ENCODE results near the gene CNIH3.

CNIH3 gene

DNA sequence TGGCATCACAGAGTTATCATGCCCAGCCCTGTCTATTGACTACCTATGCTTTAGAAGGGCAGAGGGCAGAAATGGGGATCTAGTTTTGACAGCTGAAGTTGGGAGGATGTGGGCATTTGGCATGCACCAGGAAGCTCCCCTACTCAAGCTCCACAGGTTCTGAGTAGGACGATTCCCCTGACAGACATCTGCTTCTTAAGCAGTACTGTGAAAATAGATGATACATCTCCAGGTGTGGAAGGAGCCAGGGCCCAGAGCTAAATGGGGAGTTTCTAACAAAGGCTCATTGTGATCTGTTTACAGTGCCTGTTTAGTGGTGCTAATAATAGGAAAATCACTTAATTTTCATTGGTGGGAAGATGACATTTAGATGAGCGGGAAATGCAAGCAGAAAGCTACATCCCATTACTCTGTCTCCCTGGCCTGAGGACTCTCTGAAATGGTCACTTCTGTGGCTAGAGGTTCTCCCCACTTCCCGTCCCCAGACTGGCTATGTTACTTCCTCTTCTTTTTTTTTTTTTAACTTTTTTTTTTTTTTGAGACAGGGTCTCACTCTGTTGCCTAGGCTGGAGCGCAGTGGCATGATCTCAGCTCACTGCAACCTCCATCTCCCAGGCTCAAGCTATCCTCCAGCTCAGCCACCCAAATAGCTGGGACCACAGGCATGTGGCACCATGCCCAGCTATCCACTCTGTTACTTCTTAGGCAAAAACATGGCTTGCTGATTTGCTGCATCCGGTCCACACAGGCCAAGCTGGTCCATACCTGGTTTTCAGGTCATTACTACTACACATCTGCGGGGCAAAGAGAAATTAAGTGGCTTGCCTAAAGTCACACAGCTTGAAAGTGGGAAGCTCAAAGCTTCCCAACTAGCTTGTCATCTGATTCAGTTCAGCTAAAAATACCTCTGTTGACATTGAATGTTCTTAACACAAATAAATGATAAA is 23.2 kb upstream of the CNIH3 start:
- peaks cover 5 to 8% of the 10 kb centered on the region in 2 donors for H3K4me1 Mint-ChIP-seq (ENCODE audit: low read depth in 2 of 2)
- H3K9me3 Mint-ChIP-seq, result no peaks in the 10 kb centered on the region
- H3K27me3 Mint-ChIP-seq, result peaks cover 0 to 5% of the 10 kb centered on the region in 2 donors
- H3K27ac Mint-ChIP-seq, result no peak overlapping the region
- DNase-seq (no peak), ATAC-seq (replicated peaks) (no peak)
- H3K36me3 Mint-ChIP-seq (ENCODE audit: insufficient read depth), result no peaks in the 10 kb centered on the region
- no peak overlapping the region for H3K4me3 Mint-ChIP-seq

DNA sequence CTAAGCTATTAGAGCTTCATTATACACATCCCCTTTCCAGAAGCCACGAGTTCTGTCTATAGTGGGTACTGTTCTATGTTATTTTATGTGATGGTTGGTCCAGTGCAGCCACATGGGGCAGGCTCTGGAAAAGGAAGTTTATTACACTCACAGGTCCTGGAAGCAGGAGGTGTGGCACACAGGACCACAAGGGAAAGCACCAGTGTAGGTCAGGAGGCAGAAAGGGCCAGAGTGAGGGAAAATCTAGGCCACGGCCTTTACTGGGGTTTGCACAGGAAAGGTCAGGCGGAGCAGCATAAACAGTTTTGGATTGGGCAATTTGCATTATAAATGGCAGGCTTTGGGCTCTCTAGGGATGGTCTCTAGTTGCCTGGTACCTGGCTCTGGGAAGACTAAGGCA is 21.8 kb upstream of the CNIH3 start:
- Mint-ChIP-seq H3K27ac (no peak overlapping the region), H3K4me1 (ENCODE audit: low read depth in 2 of 2) (peaks cover 5 to 8% of the 10 kb centered on the region in 2 donors), H3K4me3 (no peak overlapping the region), H3K9me3 (no peaks in the 10 kb centered on the region), H3K27me3 (peaks cover 0 to 8% of the 10 kb centered on the region in 2 donors), H3K36me3 (ENCODE audit: insufficient read depth) (no peaks in the 10 kb centered on the region)
- no peak for ATAC-seq (replicated peaks)
- DNase-seq, result no peak

DNA sequence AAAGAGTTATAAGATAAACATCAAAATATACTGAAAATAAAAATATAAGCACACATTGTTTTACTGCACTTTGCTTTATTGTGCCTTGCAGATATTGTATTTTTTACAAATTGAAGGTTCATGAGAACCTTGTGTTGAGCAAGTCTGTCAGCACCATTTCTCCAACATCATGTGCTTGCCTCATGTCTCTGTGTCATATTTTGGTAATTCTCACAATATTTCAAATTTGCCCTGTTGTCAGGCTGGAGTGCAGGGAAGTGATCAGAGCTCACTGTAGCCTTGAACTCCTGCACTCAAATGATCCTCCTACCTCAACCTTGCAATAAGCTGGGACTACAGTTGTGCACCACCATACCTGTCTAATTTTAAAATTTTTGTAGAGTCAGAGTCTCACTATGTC is 21.3 kb upstream of the CNIH3 start:
- ATAC-seq (replicated peaks) (no peak), DNase-seq (no peak)
- Mint-ChIP-seq H3K4me3 (no peak overlapping the region), H3K27ac (no peak overlapping the region), H3K36me3 (ENCODE audit: insufficient read depth) (no peaks in the 10 kb centered on the region), H3K4me1 (ENCODE audit: low read depth in 2 of 2) (peaks cover 5 to 8% of the 10 kb centered on the region in 2 donors), H3K9me3 (no peaks in the 10 kb centered on the region), H3K27me3 (peaks cover 0 to 8% of the 10 kb centered on the region in 2 donors)

DNA sequence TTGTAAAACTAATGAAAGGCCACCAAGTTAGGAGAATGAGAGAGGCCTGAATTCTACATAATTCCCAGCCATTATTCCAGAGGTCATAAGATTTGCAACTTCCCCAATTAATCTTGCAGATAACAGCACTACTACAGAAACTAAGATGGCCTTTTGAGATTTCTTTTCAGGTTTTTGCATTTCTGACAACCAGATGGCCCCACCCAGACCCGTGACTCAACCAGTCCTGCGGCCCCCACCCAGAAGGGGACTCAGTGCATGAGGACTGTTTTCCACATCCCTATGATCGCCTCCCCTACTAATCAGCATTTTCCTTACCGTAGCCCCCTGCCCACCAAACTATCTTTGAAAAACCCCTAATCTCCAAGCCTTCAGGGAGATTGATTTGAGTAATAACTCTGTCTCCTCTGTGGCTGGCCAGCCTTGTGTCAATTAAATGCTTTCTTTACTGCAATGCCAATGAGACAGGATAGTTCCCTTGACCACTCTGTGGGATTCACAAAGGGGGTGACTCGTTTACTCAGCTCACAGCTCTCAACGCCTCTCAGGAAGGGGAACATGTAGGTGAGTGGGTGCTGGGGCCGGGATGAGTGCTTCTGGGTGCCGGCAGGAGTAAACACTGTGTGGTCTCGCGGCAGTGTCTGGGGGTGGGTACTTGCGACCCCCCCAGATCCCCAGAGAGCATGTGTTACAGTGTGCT is 10.5 kb upstream of the CNIH3 start:
- Mint-ChIP-seq H3K36me3 (ENCODE audit: insufficient read depth) (no peaks in the 10 kb centered on the region), H3K4me1 (ENCODE audit: low read depth in 2 of 2) (no peaks in the 10 kb centered on the region), H3K27me3 (peaks cover 39 to 63% of the 10 kb centered on the region in 2 donors), H3K27ac (no peak overlapping the region), H3K9me3 (no peaks in the 10 kb centered on the region), H3K4me3 (no peak overlapping the region)
- DNase-seq (no peak), ATAC-seq (replicated peaks) (no peak)

DNA sequence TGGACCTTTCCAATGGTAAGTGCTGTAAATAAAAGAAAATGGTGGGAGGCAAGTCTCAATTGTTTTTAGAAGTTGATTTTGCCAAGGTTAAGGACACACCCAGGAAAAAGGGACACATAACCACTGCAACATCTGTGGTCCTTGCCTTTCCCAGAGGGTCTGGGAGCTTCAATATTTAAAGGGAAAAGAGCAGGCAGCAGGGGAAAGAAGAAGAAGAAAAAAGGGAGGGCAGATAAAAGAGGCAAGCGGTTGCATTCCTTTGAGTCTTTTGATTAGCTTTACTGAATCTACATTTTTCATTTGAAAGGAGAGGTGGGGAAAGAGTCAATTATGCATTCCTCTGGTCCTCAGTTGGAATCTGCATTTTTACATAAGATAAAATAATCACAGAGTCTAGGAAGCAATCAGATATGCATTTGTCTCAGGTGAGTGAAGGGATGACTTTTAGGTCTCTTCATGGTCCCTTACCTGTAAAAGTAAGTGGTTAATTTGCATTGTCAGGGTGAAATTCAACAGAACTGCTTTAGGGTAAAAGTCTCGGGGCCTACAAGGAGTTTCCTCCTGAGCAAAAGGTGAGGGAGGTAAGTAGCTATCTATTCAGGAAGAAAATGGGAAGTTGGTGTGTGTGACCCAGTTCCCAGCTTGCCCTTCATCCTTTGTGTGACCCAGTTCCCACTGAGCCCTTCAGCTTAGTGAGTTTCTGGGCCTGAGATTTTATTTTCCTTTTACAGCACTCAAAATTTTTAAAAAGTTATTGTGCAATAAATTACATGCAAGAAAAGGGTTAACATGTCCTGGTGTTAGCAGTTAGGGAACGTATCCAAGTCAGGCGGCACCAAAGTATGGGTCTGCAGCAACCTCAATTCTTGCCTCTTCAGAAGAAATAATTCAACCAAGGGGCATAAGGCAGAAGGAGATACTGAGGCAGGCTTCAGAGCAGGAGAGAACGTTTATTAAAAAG is 8.6 kb upstream of the CNIH3 start:
- Mint-ChIP-seq H3K27ac (no peak overlapping the region), H3K9me3 (no peaks in the 10 kb centered on the region), H3K4me1 (ENCODE audit: low read depth in 2 of 2) (no peaks in the 10 kb centered on the region), H3K36me3 (ENCODE audit: insufficient read depth) (no peaks in the 10 kb centered on the region), H3K27me3 (peaks cover 40 to 55% of the 10 kb centered on the region in 2 donors), H3K4me3 (no peak overlapping the region)
- ATAC-seq (replicated peaks) (no peak), DNase-seq (no peak)

DNA sequence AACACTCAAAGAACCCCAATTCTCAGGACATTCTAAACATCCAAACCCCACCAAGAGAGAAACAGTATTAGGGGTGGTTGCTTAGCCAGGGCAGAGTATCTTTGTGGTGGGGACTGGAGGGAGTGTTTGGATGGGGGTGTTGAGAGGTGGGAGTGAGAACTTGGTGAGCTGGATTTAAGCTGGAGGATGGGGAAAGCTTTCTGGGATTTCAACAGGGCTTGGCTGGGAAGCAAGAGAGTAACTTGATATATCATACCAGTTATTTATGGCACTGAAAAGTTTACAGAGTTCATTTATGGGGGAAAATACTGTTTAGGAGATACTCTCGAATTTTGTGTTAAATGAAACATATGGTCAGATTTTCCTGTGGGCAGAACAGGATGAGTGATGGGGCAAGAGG is 6.8 kb upstream of the CNIH3 start:
- H3K9me3 Mint-ChIP-seq, result no peaks in the 10 kb centered on the region
- no peaks in the 10 kb centered on the region for H3K36me3 Mint-ChIP-seq (ENCODE audit: insufficient read depth)
- peaks cover 37 to 47% of the 10 kb centered on the region in 2 donors for H3K27me3 Mint-ChIP-seq
- H3K27ac Mint-ChIP-seq, result no peak overlapping the region
- no peaks in the 10 kb centered on the region for H3K4me1 Mint-ChIP-seq (ENCODE audit: low read depth in 2 of 2)
- no peak overlapping the region for H3K4me3 Mint-ChIP-seq
- ATAC-seq (replicated peaks), result no peak
- no peak for DNase-seq

DNA sequence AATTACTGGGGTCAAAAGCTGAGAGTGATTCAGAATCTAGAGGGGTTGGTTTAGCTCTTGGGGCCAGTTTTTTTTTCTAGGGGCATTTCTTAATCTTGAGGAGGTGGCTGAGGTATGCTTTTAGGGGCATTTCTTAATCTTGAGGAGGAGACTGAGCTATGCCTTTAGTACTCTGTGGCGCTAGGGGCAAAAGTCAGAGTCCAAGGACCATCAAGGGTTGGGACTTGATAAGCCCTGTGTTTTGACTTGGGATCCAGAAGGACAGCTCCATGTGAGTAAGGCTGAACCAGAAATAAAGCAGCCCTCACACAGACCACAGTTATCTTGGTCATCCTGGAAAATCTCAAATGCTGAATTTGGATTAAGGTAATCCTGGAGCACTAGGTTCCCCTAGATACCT is 3.9 kb upstream of the CNIH3 start:
- no peak overlapping the region for H3K27ac Mint-ChIP-seq
- H3K36me3 Mint-ChIP-seq (ENCODE audit: insufficient read depth), result no peaks in the 10 kb centered on the region
- ATAC-seq (replicated peaks) (no peak), DNase-seq (no peak)
- peaks cover 13 to 15% of the 10 kb centered on the region in 2 donors for H3K4me1 Mint-ChIP-seq (ENCODE audit: low read depth in 2 of 2)
- no peak overlapping the region for H3K4me3 Mint-ChIP-seq
- H3K9me3 Mint-ChIP-seq, result no peaks in the 10 kb centered on the region
- peaks cover 38 to 46% of the 10 kb centered on the region in 2 donors for H3K27me3 Mint-ChIP-seq

DNA sequence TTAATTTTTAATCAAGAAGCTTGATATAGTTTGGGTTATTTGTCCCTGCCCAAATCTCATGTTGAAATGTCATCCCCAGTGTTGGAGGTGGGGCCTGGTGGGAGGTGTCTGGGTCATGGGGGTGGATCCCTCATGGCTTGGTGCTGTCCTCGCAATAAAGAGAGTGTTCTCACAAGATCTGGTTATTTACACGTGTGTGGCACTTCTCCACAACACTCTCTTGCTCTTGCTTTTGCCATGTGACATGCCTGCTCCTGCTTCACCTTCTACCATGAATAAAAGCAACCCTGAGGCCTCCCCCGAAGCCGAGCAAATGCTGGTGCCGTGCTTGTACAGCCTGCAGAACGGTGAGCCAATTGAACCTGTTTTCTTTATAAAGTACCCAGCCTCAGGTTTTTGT is 2.6 kb upstream of the CNIH3 start:
- Mint-ChIP-seq H3K27ac (no peak overlapping the region), H3K4me1 (ENCODE audit: low read depth in 2 of 2) (peaks cover 24 to 26% of the 10 kb centered on the region in 2 donors), H3K9me3 (no peaks in the 10 kb centered on the region), H3K27me3 (peaks cover 49 to 55% of the 10 kb centered on the region in 2 donors), H3K36me3 (ENCODE audit: insufficient read depth) (no peaks in the 10 kb centered on the region), H3K4me3 (no peak overlapping the region)
- DNase-seq (no peak), ATAC-seq (replicated peaks) (no peak)

DNA sequence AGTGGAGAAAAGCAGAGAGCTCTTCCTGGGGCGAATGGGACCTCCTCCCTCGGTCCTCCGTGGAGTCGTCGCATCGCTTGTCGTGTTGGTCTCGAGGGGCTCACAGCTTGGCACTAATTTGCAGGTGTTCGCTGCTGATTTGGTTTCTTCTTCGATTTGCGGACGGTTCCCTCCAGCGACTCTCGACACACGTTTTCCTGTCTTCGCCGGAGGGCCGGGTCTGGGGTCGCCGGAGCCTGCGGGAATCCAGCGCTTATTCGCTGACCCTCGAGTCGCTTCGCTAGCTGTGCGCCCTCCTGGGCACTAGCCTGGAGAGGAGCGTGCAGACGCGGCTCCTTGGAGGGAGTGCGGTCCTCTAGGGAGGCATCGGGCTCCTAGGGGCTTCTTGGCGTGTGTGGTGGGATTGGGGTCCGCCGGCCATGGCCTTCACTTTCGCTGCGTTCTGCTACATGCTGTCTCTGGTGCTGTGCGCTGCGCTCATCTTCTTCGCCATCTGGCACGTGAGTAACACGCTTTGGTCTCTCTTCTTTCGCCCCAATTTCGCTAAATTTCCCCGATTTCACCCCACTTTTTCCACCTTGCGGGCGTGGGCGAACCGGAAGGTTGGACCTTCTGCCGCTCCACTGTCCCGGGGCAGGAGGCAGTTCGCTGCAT is 766 bp downstream of the CNIH3 start:
- peaks cover 0 to 6% of the 10 kb centered on the region in 2 donors for H3K9me3 Mint-ChIP-seq
- H3K27me3 Mint-ChIP-seq, result peaks cover 47 to 64% of the 10 kb centered on the region in 2 donors
- no peaks in the 10 kb centered on the region for H3K36me3 Mint-ChIP-seq (ENCODE audit: insufficient read depth)
- peak; percentile 37 for ATAC-seq (replicated peaks)
- peak overlapping the region; percentile 1 to 70 for H3K27ac Mint-ChIP-seq
- H3K4me1 Mint-ChIP-seq (ENCODE audit: low read depth in 2 of 2), result peaks cover 24 to 28% of the 10 kb centered on the region in 2 donors
- DNase-seq, result no peak
- H3K4me3 Mint-ChIP-seq, result peak overlapping the region; percentile 81 to 89

DNA sequence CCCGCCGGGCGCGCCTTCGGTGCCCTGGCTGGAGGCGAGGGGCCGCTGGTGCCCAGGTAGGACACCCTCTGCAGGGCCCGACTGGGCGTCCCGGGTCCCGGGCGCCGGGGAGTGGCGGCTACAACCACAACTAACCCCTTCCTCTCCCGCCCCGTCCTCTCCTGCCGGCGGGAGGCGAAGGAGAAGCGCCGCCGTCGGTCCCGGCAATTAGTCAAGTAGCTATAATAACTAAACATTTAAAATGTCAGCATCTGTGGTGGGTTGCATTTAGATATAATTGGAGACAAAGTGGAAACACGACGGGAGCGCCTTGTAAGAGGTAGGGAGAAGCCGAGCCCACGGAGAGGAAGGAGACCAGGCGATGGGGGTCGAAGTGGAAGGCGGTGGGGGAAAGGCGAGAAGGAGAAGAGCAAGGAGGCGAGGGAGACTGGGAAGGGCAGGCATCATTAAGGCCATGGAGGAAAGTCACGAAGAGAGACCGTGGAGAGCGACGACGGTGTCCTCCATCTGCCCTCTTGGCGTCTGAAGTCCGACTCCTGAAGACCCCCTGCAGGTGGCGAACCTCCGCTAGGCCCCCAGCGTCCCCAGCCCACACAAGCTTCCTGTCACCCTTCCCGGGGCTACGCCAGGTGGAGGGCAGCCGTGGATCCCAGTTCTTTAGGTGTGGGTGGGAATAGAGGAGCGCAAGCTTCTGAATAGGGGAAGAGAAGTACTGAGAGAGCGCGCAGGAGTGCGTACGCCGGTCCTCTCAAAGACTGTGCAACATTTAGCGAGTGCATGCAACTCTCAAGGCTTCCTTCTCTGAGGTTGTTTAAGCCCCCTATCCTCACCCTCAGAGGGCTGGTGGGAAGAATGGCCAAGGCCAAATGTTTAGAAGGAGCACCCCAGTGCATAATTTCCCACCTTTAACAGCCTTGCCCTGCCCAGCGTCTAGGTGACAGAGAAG is 1.6 kb downstream of the CNIH3 start:
- H3K36me3 Mint-ChIP-seq (ENCODE audit: insufficient read depth), result no peaks in the 10 kb centered on the region
- H3K9me3 Mint-ChIP-seq, result peaks cover 0 to 10% of the 10 kb centered on the region in 2 donors
- peak overlapping the region; percentile 81 to 89 for H3K4me3 Mint-ChIP-seq
- DNase-seq, result no peak
- H3K27me3 Mint-ChIP-seq, result peaks cover 47 to 69% of the 10 kb centered on the region in 2 donors
- no peak for ATAC-seq (replicated peaks)
- peaks cover 25 to 28% of the 10 kb centered on the region in 2 donors for H3K4me1 Mint-ChIP-seq (ENCODE audit: low read depth in 2 of 2)
- H3K27ac Mint-ChIP-seq, result peak overlapping the region; percentile 0 to 1

DNA sequence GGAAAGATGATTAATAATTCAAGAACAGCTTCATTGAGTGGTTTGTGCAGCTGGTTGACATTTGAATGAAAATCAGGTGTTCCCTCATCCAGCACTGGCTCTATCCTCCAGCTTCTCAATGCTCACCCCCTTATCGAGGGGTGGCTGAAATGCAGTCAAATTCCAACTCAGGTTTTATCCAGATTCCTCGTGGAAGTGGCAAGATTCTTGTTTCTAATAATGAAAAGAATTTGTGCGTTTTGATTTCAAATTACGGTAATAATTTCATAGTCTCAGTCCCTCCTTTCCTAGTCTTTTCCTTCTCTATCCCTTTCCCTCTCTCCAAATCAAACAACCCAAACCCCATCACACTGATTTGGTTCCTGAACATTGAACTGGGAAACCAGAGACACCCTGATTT is 3.1 kb downstream of the CNIH3 start:
- H3K9me3 Mint-ChIP-seq, result peaks cover 0 to 10% of the 10 kb centered on the region in 2 donors
- ATAC-seq (replicated peaks), result no peak
- H3K4me3 Mint-ChIP-seq, result no peak overlapping the region
- H3K27ac Mint-ChIP-seq, result no peak overlapping the region
- H3K4me1 Mint-ChIP-seq (ENCODE audit: low read depth in 2 of 2), result peaks cover 40 to 44% of the 10 kb centered on the region in 2 donors
- peaks cover 53 to 64% of the 10 kb centered on the region in 2 donors for H3K27me3 Mint-ChIP-seq
- H3K36me3 Mint-ChIP-seq (ENCODE audit: insufficient read depth), result peaks cover 4% of the 10 kb centered on the region
- DNase-seq, result no peak

DNA sequence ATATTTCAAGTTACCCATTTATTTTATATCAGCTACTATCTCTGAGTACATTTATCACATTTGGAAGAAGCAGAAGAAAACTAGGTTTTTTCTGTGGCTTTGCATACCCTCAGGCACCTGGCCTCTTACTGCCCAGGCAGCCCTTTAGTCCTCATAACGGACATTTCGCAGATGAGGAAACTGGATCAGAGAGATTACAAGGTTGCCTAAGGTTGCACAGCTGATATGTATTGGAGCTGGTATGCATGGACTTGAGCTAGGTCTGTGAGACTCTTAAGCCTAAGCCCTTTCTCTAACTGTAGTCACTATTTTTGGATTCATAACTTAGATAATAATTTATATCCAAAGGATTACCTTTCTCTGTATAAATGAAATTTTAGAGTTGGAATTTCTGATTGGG is 4.0 kb downstream of the CNIH3 start:
- H3K27ac Mint-ChIP-seq, result no peak overlapping the region
- H3K36me3 Mint-ChIP-seq (ENCODE audit: insufficient read depth), result peaks cover 9% of the 10 kb centered on the region
- no peak overlapping the region for H3K4me3 Mint-ChIP-seq
- DNase-seq (no peak), ATAC-seq (replicated peaks) (no peak)
- H3K27me3 Mint-ChIP-seq, result peaks cover 49 to 58% of the 10 kb centered on the region in 2 donors
- peaks cover 0 to 10% of the 10 kb centered on the region in 2 donors for H3K9me3 Mint-ChIP-seq
- peaks cover 49 to 52% of the 10 kb centered on the region in 2 donors for H3K4me1 Mint-ChIP-seq (ENCODE audit: low read depth in 2 of 2)
